ENCODE measurements around the gene ZNF214. TPM values are rescaled to one million over a fixed set of nuclear protein-coding genes. Genes with fewer than 3 reads are reported as not detected.

ZNF214 gene
- total and polyA plus RNA-seq, 4 donors, result 0.57 to 2.3 (median 1.2) TPM

GRCh38 chr11:7046474-7047175 is 26.5 kb upstream of the ZNF214 start:
- Histone ChIP-seq H3K27ac (ENCODE audit: low read depth in 1 of 2, low read length in 2 of 2) (no peak overlapping the region), H3K4me3 (ENCODE audit: low read depth in 1 of 3, low read length in 3 of 3) (no peak overlapping the region), H3K4me1 (ENCODE audit: control insufficient read depth in 4 of 4, insufficient read depth in 4 of 4, low read length in 3 of 4) (no peaks in the 10 kb centered on the region), H3K9me3 (ENCODE audit: control insufficient read depth in 4 of 4, low read length in 3 of 4) (no peaks in the 10 kb centered on the region), H3K27me3 (ENCODE audit: control insufficient read depth in 4 of 4, insufficient read depth in 4 of 4, low read length in 3 of 4) (no peaks in the 10 kb centered on the region), H3K9ac (ENCODE audit: low read depth in 1 of 2, low read length in 2 of 2) (no peak overlapping the region), H3K36me3 (ENCODE audit: control insufficient read depth in 4 of 4, insufficient read depth in 3 of 4, low read depth in 1 of 4, low read length in 3 of 4) (no peaks in the 10 kb centered on the region)
- 74% methylated on average over 3 of the region's 3 CpGs for WGBS
- TF ChIP-seq, protein P1, sequence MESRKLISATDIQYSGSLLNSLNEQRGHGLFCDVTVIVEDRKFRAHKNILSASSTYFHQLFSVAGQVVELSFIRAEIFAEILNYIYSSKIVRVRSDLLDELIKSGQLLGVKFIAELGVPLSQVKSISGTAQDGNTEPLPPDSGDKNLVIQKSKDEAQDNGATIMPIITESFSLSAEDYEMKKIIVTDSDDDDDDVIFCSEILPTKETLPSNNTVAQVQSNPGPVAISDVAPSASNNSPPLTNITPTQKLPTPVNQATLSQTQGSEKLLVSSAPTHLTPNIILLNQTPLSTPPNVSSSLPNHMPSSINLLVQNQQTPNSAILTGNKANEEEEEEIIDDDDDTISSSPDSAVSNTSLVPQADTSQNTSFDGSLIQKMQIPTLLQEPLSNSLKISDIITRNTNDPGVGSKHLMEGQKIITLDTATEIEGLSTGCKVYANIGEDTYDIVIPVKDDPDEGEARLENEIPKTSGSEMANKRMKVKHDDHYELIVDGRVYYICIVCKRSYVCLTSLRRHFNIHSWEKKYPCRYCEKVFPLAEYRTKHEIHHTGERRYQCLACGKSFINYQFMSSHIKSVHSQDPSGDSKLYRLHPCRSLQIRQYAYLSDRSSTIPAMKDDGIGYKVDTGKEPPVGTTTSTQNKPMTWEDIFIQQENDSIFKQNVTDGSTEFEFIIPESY (IDR thresholded peaks at IDR 0.05), result no peak
- no peak for TF ChIP-seq GABPA (IDR thresholded peaks at IDR 0.05 in 1 of 2, conservative IDR thresholded peaks at IDR 0.05 in 1 of 2)
- no peak for TF ChIP-seq FOXA2 (IDR thresholded peaks at IDR 0.05)
- TF ChIP-seq ATF3 (IDR thresholded peaks at IDR 0.05), result no peak
- no peak for DNase-seq (ENCODE audit: low spot score)

GRCh38 chr11:7034019-7034418 is 13.9 kb upstream of the ZNF214 start:
- peak overlapping the region in 1 of 2 donors; percentile 52 for H3K27ac ChIP-seq (ENCODE audit: low read depth in 1 of 2, low read length in 2 of 2)
- H3K4me1 ChIP-seq (ENCODE audit: control insufficient read depth in 4 of 4, insufficient read depth in 4 of 4, low read length in 3 of 4), result peaks cover 3 to 28% (median 15%) of the 10 kb centered on the region in 4 donors
- no peak for DNase-seq (ENCODE audit: low spot score)
- H3K27me3 ChIP-seq (ENCODE audit: control insufficient read depth in 4 of 4, insufficient read depth in 4 of 4, low read length in 3 of 4), result no peaks in the 10 kb centered on the region
- no peak overlapping the region for H3K9ac ChIP-seq (ENCODE audit: low read depth in 1 of 2, low read length in 2 of 2)
- no peaks in the 10 kb centered on the region for H3K36me3 ChIP-seq (ENCODE audit: control insufficient read depth in 4 of 4, insufficient read depth in 3 of 4, low read depth in 1 of 4, low read length in 3 of 4)
- peak overlapping the region in 2 of 3 donors; percentile 14 to 22 for H3K4me3 ChIP-seq (ENCODE audit: low read depth in 1 of 3, low read length in 3 of 3)
- WGBS, result 34% methylated on average over 6 of the region's 6 CpGs
- no peaks in the 10 kb centered on the region for H3K9me3 ChIP-seq (ENCODE audit: control insufficient read depth in 4 of 4, low read length in 3 of 4)
- TF ChIP-seq SP1 (IDR thresholded peaks at IDR 0.05) (no peak), JUND (IDR thresholded peaks at IDR 0.05) (no peak), HNF4A (conservative IDR thresholded peaks at IDR 0.05) (peak; percentile 75 to 80), YY1 (IDR thresholded peaks at IDR 0.05) (peak; percentile 50), FOXA2 (IDR thresholded peaks at IDR 0.05) (peak; percentile 81), FOXA1 (IDR thresholded peaks at IDR 0.05) (peak; percentile 44), RAD21 (IDR thresholded peaks at IDR 0.05) (no peak), RXRA (IDR thresholded peaks at IDR 0.05) (peak; percentile 24 to 29), ATF3 (IDR thresholded peaks at IDR 0.05) (no peak)
- TF ChIP-seq, protein P2, sequence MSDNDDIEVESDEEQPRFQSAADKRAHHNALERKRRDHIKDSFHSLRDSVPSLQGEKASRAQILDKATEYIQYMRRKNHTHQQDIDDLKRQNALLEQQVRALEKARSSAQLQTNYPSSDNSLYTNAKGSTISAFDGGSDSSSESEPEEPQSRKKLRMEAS (IDR thresholded peaks at IDR 0.05), result no peak

DNA sequence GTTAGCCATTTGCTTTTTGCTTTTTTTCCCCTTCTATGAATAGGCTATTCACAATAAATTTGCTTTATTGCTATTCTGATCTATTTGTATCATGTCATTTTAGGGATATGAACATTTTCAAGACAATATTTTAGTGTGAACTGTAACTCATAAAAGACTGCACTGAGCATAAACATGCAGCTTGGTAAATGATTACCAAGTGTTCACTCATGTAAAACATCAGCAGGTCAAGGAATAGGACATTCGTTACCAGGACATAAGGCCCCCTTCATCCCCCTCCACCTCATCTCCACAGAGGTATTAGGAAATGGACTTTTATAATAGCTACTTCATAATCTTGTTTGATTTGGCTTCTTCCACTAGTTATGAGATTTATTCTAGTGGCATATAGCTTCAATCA is 12.5 kb upstream of the ZNF214 start:
- no peak overlapping the region for H3K4me3 ChIP-seq (ENCODE audit: low read depth in 1 of 3, low read length in 3 of 3)
- no peak overlapping the region for H3K9ac ChIP-seq (ENCODE audit: low read depth in 1 of 2, low read length in 2 of 2)
- DNase-seq (ENCODE audit: low spot score), result no peak
- TF ChIP-seq HNF4G (IDR thresholded peaks at IDR 0.05) (no peak), YY1 (IDR thresholded peaks at IDR 0.05) (no peak), HNF4A (conservative IDR thresholded peaks at IDR 0.05) (no peak), TAF1 (conservative IDR thresholded peaks at IDR 0.05) (no peak), NR2F2 (IDR thresholded peaks at IDR 0.05) (no peak), FOXA1 (IDR thresholded peaks at IDR 0.05) (no peak), RAD21 (IDR thresholded peaks at IDR 0.05) (no peak), FOXA2 (IDR thresholded peaks at IDR 0.05) (no peak), RXRA (IDR thresholded peaks at IDR 0.05) (no peak), EGR1 (IDR thresholded peaks at IDR 0.05; ENCODE audit: low read depth in 2 of 2) (no peak), GABPA (IDR thresholded peaks at IDR 0.05 in 1 of 2, conservative IDR thresholded peaks at IDR 0.05 in 1 of 2) (no peak)
- TF ChIP-seq, protein P1 (IDR thresholded peaks at IDR 0.05), result no peak
- H3K27ac ChIP-seq (ENCODE audit: low read depth in 1 of 2, low read length in 2 of 2), result no peak overlapping the region
- no peaks in the 10 kb centered on the region for H3K36me3 ChIP-seq (ENCODE audit: control insufficient read depth in 4 of 4, insufficient read depth in 3 of 4, low read depth in 1 of 4, low read length in 3 of 4)
- peaks cover 3 to 28% (median 15%) of the 10 kb centered on the region in 4 donors for H3K4me1 ChIP-seq (ENCODE audit: control insufficient read depth in 4 of 4, insufficient read depth in 4 of 4, low read length in 3 of 4)
- no peaks in the 10 kb centered on the region for H3K9me3 ChIP-seq (ENCODE audit: control insufficient read depth in 4 of 4, low read length in 3 of 4)
- no peaks in the 10 kb centered on the region for H3K27me3 ChIP-seq (ENCODE audit: control insufficient read depth in 4 of 4, insufficient read depth in 4 of 4, low read length in 3 of 4)
- 18% methylated on average over 1 of the region's 1 CpG for WGBS
